H1 (cell line): ENCODE measurements around the gene TBCEL. TPM values are rescaled to one million over a fixed set of nuclear protein-coding genes. Genes with fewer than 3 reads are reported as not detected.

Source experiments
- CTCF ChIA-PET: fragments of 300-600 bp; sonication (Branson Sonifier 250); formaldehyde crosslinking; loops from one replicate; lab custom pipeline; 2021; ENCODE audit not compliant: partially characterized antibody; lab: Charles Lee
- POLR2A ChIA-PET: fragments of 300-600 bp; sonication (Branson Sonifier 250); formaldehyde crosslinking; loops from one replicate; lab custom pipeline; 2021; ENCODE audit warnings: inconsistent platforms; ENCODE audit not compliant: partially characterized antibody; lab: Charles Lee
- DNase-seq, 2 experiments: peaks; one replicate each; pipeline versions ENCODE4 v3.0.0 to v3.0.0-alpha.2; 2010 to 2022; ENCODE audit warnings: low spot score in 2 of 2, low read depth in 1 of 2, mixed read lengths in 1 of 2
- FAIRE-seq: peaks from 2 replicates; lab custom pipeline; 2011; peaks lifted over from hg19 to GRCh38; lab: Jason Lieb, UNC
- H2AFZ ChIP-seq: 2 replicates; pipeline ENCODE4 v1.8.1; 2012; ENCODE audit warnings: low read length, inconsistent platforms
- H2AK5ac ChIP-seq: 2 replicates; pipeline ENCODE4 v1.6.1; 2013; ENCODE audit warnings: low read depth, low read length
- H2BK120ac ChIP-seq: replicated peaks from 2 replicates; pipeline ENCODE3; 2013; ENCODE audit warnings: low read depth, low read length, inconsistent platforms
- H2BK12ac ChIP-seq: 2 replicates; pipeline ENCODE4 v1.6.1; 2013; ENCODE audit warnings: low read depth, low read length
- H2BK15ac ChIP-seq: 2 replicates; pipeline ENCODE4 v1.6.1; 2013; ENCODE audit warnings: low read length
- H2BK20ac ChIP-seq: 2 replicates; pipeline ENCODE4 v1.6.1; 2013; ENCODE audit warnings: low read length
- H2BK5ac ChIP-seq: 2 replicates; pipeline ENCODE4 v1.6.1; 2013; ENCODE audit warnings: low read depth, low read length
- H3K14ac ChIP-seq: 2 replicates; pipeline ENCODE4 v1.6.1; 2013; ENCODE audit warnings: inconsistent platforms; ENCODE audit not compliant: insufficient read length
- H3K18ac ChIP-seq: 2 replicates; pipeline ENCODE4 v1.6.1; 2013; ENCODE audit warnings: low read length; ENCODE audit errors: extremely low read depth
- H3K23ac ChIP-seq: 2 replicates; pipeline ENCODE4 v1.6.1; 2013; ENCODE audit warnings: inconsistent platforms; ENCODE audit not compliant: insufficient read length
- H3K23me2 ChIP-seq: 2 replicates; pipeline ENCODE4 v1.6.1; 2013; ENCODE audit warnings: low read depth, low read length
- H3K27ac ChIP-seq: 2 replicates; pipeline ENCODE4 v1.6.1; 2011; ENCODE audit warnings: low read depth, low read length, inconsistent platforms
- H3K27me3 ChIP-seq, 4 experiments: replicated peaks in 1 of 4; 1 replicate in 1 of 4; 2 replicates in 3 of 4; pipeline versions ENCODE4 v1.6.1 to v1.8.1; 2011 to 2013; ENCODE audit warnings: low read length in 3 of 4, mild to moderate bottlenecking in 3 of 4, inconsistent platforms in 2 of 4, mixed read lengths in 2 of 4, moderate library complexity in 1 of 4; ENCODE audit not compliant: control insufficient read depth in 3 of 4, insufficient read depth in 3 of 4; ENCODE audit errors: extremely low read depth in 1 of 4
- H3K36me3 ChIP-seq, 4 experiments: 2 replicates each; pipeline versions ENCODE4 v1.6.1 to v1.8.1; 2011 to 2013; ENCODE audit warnings: mild to moderate bottlenecking in 4 of 4, low read length in 3 of 4, moderate library complexity in 2 of 4, control low read depth in 1 of 4, inconsistent platforms in 1 of 4; ENCODE audit not compliant: insufficient read depth in 4 of 4, control insufficient read depth in 2 of 4
- H3K4ac ChIP-seq: replicated peaks from 2 replicates; pipeline ENCODE3; 2013; ENCODE audit warnings: low read length, low read depth, mixed read lengths, inconsistent platforms; ENCODE audit not compliant: insufficient read length
- H3K4me1 ChIP-seq, 4 experiments: replicated peaks in 1 of 4; 1 replicate in 1 of 4; 2 replicates in 3 of 4; pipeline versions ENCODE4 v1.6.1 to v1.8.1; 2011 to 2013; ENCODE audit warnings: low read length in 3 of 4, inconsistent platforms in 2 of 4, mixed read lengths in 1 of 4; ENCODE audit not compliant: insufficient read depth in 4 of 4, control insufficient read depth in 3 of 4
- H3K4me2 ChIP-seq, 2 experiments: 2 replicates each; pipeline versions ENCODE4 v1.6.1 to v1.8.1; 2011 to 2013; ENCODE audit warnings: low read depth in 2 of 2, low read length in 2 of 2, control low read depth in 1 of 2, inconsistent platforms in 1 of 2, mild to moderate bottlenecking in 1 of 2; ENCODE audit not compliant: insufficient read depth in 1 of 2
- H3K4me3 ChIP-seq, 4 experiments: fragments of 200-600, 300-600 bp in 1 of 4; sonication (generic), shearing (Covaris generic), sonication (Bioruptor Twin) in 1 of 4; 2 replicates each; pipeline versions ENCODE4 v1.5.1 to v1.8.1; 2011 to 2016; ENCODE audit warnings: low read length in 4 of 4, low read depth in 3 of 4, control low read depth in 2 of 4, inconsistent platforms in 2 of 4, mild to moderate bottlenecking in 2 of 4, mixed read lengths in 1 of 4, moderate library complexity in 1 of 4; ENCODE audit not compliant: insufficient read depth in 2 of 4; ENCODE audit errors: extremely low read depth in 1 of 4
- H3K56ac ChIP-seq: replicated peaks from 2 replicates; pipeline ENCODE3; 2013; ENCODE audit warnings: low read depth, mild to moderate bottlenecking, mixed read lengths, low read length, inconsistent platforms; ENCODE audit not compliant: insufficient read length
- H3K79me1 ChIP-seq: 2 replicates; pipeline ENCODE4 v1.6.1; 2013; ENCODE audit warnings: low read depth, low read length, control low read depth
- H3K79me2 ChIP-seq, 2 experiments: 2 replicates each; pipeline versions ENCODE4 v1.6.1 to v1.8.1; 2012 to 2013; ENCODE audit warnings: low read length in 2 of 2, mild to moderate bottlenecking in 2 of 2, inconsistent platforms in 1 of 2; ENCODE audit not compliant: insufficient read depth in 2 of 2, control insufficient read depth in 1 of 2
- H3K9ac ChIP-seq, 4 experiments: replicated peaks in 1 of 4; 1 replicate in 1 of 4; 2 replicates in 3 of 4; pipeline versions ENCODE4 v1.6.1 to v1.8.1; 2011 to 2013; ENCODE audit warnings: low read depth in 3 of 4, low read length in 3 of 4, control low read depth in 2 of 4, mild to moderate bottlenecking in 2 of 4, moderate library complexity in 2 of 4, inconsistent platforms in 1 of 4; ENCODE audit errors: extremely low read depth in 1 of 4
- H3K9me3 ChIP-seq, 2 experiments: 2 replicates each; pipeline versions ENCODE4 v1.6.1 to v1.8.1; 2012 to 2013; ENCODE audit warnings: mild to moderate bottlenecking in 2 of 2, moderate library complexity in 2 of 2, control low read depth in 1 of 2, inconsistent platforms in 1 of 2, low read depth in 1 of 2, low read length in 1 of 2, mixed read lengths in 1 of 2; ENCODE audit not compliant: insufficient read depth in 2 of 2
- H4K20me1 ChIP-seq, 2 experiments: replicated peaks in 1 of 2; 2 replicates each; pipeline versions ENCODE3 to v1.8.1; 2011 to 2013; ENCODE audit warnings: inconsistent platforms in 2 of 2, low read length in 2 of 2, mild to moderate bottlenecking in 1 of 2; ENCODE audit not compliant: insufficient read depth in 2 of 2, control insufficient read depth in 1 of 2
- H4K5ac ChIP-seq: 2 replicates; pipeline ENCODE4 v1.6.1; 2013; ENCODE audit warnings: low read length, low read depth, mixed read lengths, inconsistent platforms; ENCODE audit not compliant: insufficient read length
- H4K8ac ChIP-seq: 2 replicates; pipeline ENCODE4 v1.8.0; 2013; ENCODE audit warnings: mild to moderate bottlenecking, moderate library complexity, low read length, inconsistent platforms; ENCODE audit not compliant: insufficient read depth; ENCODE audit errors: extremely low read depth
- H4K91ac ChIP-seq: replicated peaks from 2 replicates; pipeline ENCODE3; 2013; ENCODE audit warnings: low read length, mixed read lengths, inconsistent platforms; ENCODE audit not compliant: insufficient read length
- BRCA1 ChIP-seq: IDR thresholded peaks from 2 replicates; pipeline ENCODE4 v1.6.1; 2012; ENCODE audit warnings: low read depth, low read length, improper control_type of control experiment
- CREB1 ChIP-seq: IDR thresholded peaks from 2 replicates; pipeline ENCODE4 v1.6.1; 2012; ENCODE audit warnings: inconsistent platforms
- HDAC6 ChIP-seq: IDR thresholded peaks from one replicate; pipeline ENCODE4 v1.7.1; 2012; ENCODE audit warnings: low read depth, mild to moderate bottlenecking, inconsistent platforms, low read length, moderate library complexity
- NRF1 ChIP-seq: IDR thresholded peaks from 2 replicates; pipeline ENCODE4 v1.6.1; 2011; ENCODE audit warnings: mild to moderate bottlenecking, low read depth, low read length, improper control_type of control experiment
- RNF2 ChIP-seq: fragments of 200-900, 300-1000 bp; sonication (generic); IDR thresholded peaks from 2 replicates; pipeline ENCODE4 v1.7.1; 2016; ENCODE audit warnings: borderline replicate concordance, low read depth, mild to moderate bottlenecking, antibody characterized with exemption, low read length; ENCODE audit not compliant: poor library complexity, severe bottlenecking; ENCODE audit errors: missing control alignments
- TAF7 ChIP-seq: optimal IDR thresholded peaks from 2 replicates; pipeline ENCODE3; 2011; ENCODE audit warnings: low read depth, mild to moderate bottlenecking, inconsistent platforms, low read length, moderate library complexity, borderline replicate concordance
- TBP ChIP-seq: IDR thresholded peaks from 2 replicates; pipeline ENCODE4 v1.6.1; 2011; ENCODE audit warnings: low read depth, low read length, improper control_type of control experiment
- YY1 ChIP-seq: IDR thresholded peaks from 2 replicates; pipeline ENCODE4 v1.6.1; 2011; ENCODE audit warnings: low read depth, mild to moderate bottlenecking, low read length
- WGBS, 2 experiments: shearing (Covaris generic) in 1 of 2; methylation state at CpG; one replicate each; pipeline versions ENCODE4 v1.1.6 to v1.1.7; 2013 to 2015; ENCODE audit warnings: low lambda C conversion rate in 2 of 2, mixed read lengths in 2 of 2, inconsistent platforms in 1 of 2, low coverage in 1 of 2, missing lambda C conversion rate in 1 of 2; ENCODE audit not compliant: insufficient replicate concordance in 2 of 2, insufficient coverage in 1 of 2, insufficient read length in 1 of 2; ENCODE audit errors: extremely low coverage in 1 of 2, missing lambda C conversion rate in 1 of 2; 5-methylcytosine and 5-hydroxymethylcytosine counted together
- polyA plus RNA-seq, 7 experiments: library from polyadenylated mRNA; depleted of rRNA in 3 of 7; stranded (reverse) in 5 of 7; unstranded in 2 of 7; fragments of >200 nt in 5 of 7; fragments of 200-250 nt in 2 of 7; gene quantifications; 1 replicate in 5 of 7; 2 replicates in 1 of 7; 4 replicates in 1 of 7; pipeline versions ENCODE4 v1.2.1 to v1.2.3, GENCODE V29; 2011 to 2013; ENCODE audit warnings: missing spikeins in 2 of 7, mixed read lengths in 2 of 7
- total RNA-seq: library from RNA; stranded (reverse); fragmentation: NEBNext Ultra II Directional; extraction: Animal tissue kit (Norgen Biotek cat#: 25700); gene quantifications from 2 replicates; pipeline ENCODE4 v1.2.1, GENCODE V29; 2021

TBCEL gene
- total and polyA plus RNA-seq, 2 of the 8 experiments (the other 6 are each of a cell fraction or from before 2014, with no cell fraction given): 3.9 to 16.0 TPM

GRCh38 chr11:121006922-121007321 is 17.0 kb upstream of the TBCEL start:
- peaks cover 0 to 7% (median 2%) of the 10 kb centered on the region in 4 experiments; a peak in 2 of 7 replicates for H3K4me1 ChIP-seq
- no peaks in the 10 kb centered on the region for H3K79me2 ChIP-seq
- no peak overlapping the region for H3K4me3 ChIP-seq
- no peak overlapping the region for H4K5ac ChIP-seq
- FAIRE-seq (no peak), DNase-seq (no peak)
- H2BK20ac ChIP-seq: no peak overlapping the region
- no peak overlapping the region for H2BK120ac ChIP-seq
- no peaks in the 10 kb centered on the region for H4K20me1 ChIP-seq
- TF ChIP-seq RNF2 (no peak), TAF7 (no peak), YY1 (no peak), CREB1 (no peak), TBP (no peak), BRCA1 (no peak), NRF1 (no peak), HDAC6 (no peak)
- no peak overlapping the region for H2AFZ ChIP-seq
- no peak overlapping the region for H2AK5ac ChIP-seq
- H3K14ac ChIP-seq: no peak overlapping the region
- no peak overlapping the region for H3K4me2 ChIP-seq
- 73% methylated on average over 1 of the region's 1 CpG; no CpG with 5 or more reads in 1 of the 2 experiments for WGBS, 2 experiments
- no peak overlapping the region for H2BK15ac ChIP-seq
- no peaks in the 10 kb centered on the region for H3K9me3 ChIP-seq
- H3K4ac ChIP-seq: no peak overlapping the region
- H4K8ac ChIP-seq: no peak overlapping the region
- no peak overlapping the region for H3K56ac ChIP-seq
- H2BK5ac ChIP-seq: no peak overlapping the region
- no peak overlapping the region for H4K91ac ChIP-seq
- no peaks in the 10 kb centered on the region for H3K79me1 ChIP-seq
- POLR2A ChIA-PET: no interaction called here
- H3K9ac ChIP-seq: no peak overlapping the region
- no peak overlapping the region for H2BK12ac ChIP-seq
- H3K27me3 ChIP-seq: no peaks in the 10 kb centered on the region
- H3K27ac ChIP-seq: no peak overlapping the region
- no peak overlapping the region for H3K23ac ChIP-seq
- no peaks in the 10 kb centered on the region for H3K23me2 ChIP-seq
- CTCF ChIA-PET: no interaction called here
- H3K36me3 ChIP-seq: no peaks in the 10 kb centered on the region
- H3K18ac ChIP-seq: no peak overlapping the region
